IMR-90 (cell line): ENCODE data around the gene RFX1. TPM values are rescaled to one million over a fixed set of nuclear protein-coding genes. Genes with fewer than 3 reads are reported as not detected.

Source experiments
- ATAC-seq: fragments of 200-7000 bp; cut with Tn5 transposase; 2 replicates; pipeline ENCODE4 v1.9.1; 2020; ENCODE audit warnings: low read depth, mild to moderate bottlenecking, moderate library complexity
- BruUV-seq: library from RNA; stranded (reverse); fragments of 400-500 nt; replicated peaks from 2 replicates; lab custom pipeline; 2021; lab: Mats Ljungman, UMichigan
- CTCF ChIA-PET: fragments of 300-600 bp; formaldehyde crosslinking; extraction: SDS; loops from one replicate; lab custom pipeline; 2021; ENCODE audit warnings: antibody characterized with exemption; lab: Yijun Ruan, JAX
- POLR2A ChIA-PET: fragments of 300-600 bp; sonication (Branson Sonifier 250); formaldehyde crosslinking; loops from one replicate; lab custom pipeline; 2022; ENCODE audit warnings: antibody characterized with exemption; ENCODE audit not compliant: unreplicated experiment; lab: Charles Lee
- DNase-seq: peaks from one replicate; pipeline ENCODE4 v3.0.0; 2013
- H2AFZ ChIP-seq: replicated peaks from 2 replicates; pipeline ENCODE3; 2013; ENCODE audit warnings: low read length, mild to moderate bottlenecking; ENCODE audit not compliant: poor library complexity
- H2AK5ac ChIP-seq: 2 replicates; pipeline ENCODE4 v1.6.1; 2013; ENCODE audit warnings: low read depth, low read length, inconsistent platforms
- H2AK9ac ChIP-seq: replicated peaks from 2 replicates; pipeline ENCODE3; 2013; ENCODE audit warnings: mild to moderate bottlenecking, low read depth, low read length, moderate library complexity; ENCODE audit not compliant: poor library complexity
- H2BK120ac ChIP-seq: 2 replicates; pipeline ENCODE4 v1.6.1; 2013; ENCODE audit warnings: low read depth, low read length, inconsistent platforms
- H2BK15ac ChIP-seq: 3 replicates; pipeline ENCODE4 v1.6.1; 2013; ENCODE audit warnings: low read depth, low read length, inconsistent platforms
- H2BK20ac ChIP-seq: 2 replicates; pipeline ENCODE4 v1.6.1; 2013; ENCODE audit warnings: low read depth, mild to moderate bottlenecking, inconsistent platforms, low read length, moderate library complexity
- H2BK5ac ChIP-seq: 2 replicates; pipeline ENCODE4 v1.6.1; 2013; ENCODE audit warnings: mild to moderate bottlenecking, low read depth, low read length, inconsistent platforms; ENCODE audit not compliant: poor library complexity, severe bottlenecking
- H3K14ac ChIP-seq: replicated peaks from 2 replicates; pipeline ENCODE4 v1.6.1; 2013; ENCODE audit warnings: low read depth, low read length, inconsistent platforms
- H3K18ac ChIP-seq: 2 replicates; pipeline ENCODE4 v1.6.1; 2013; ENCODE audit warnings: low read depth, low read length, control low read depth
- H3K23ac ChIP-seq: 2 replicates; pipeline ENCODE4 v1.6.1; 2013; ENCODE audit warnings: low read depth, low read length, inconsistent platforms
- H3K27ac ChIP-seq: 2 replicates; pipeline ENCODE4 v1.5.1; 2013; ENCODE audit warnings: mild to moderate bottlenecking, control low read depth, low read length; ENCODE audit not compliant: insufficient read depth
- H3K27me3 ChIP-seq: 2 replicates; pipeline ENCODE4 v1.6.1; 2013; ENCODE audit warnings: low read length; ENCODE audit not compliant: control insufficient read depth, insufficient read depth
- H3K36me3 ChIP-seq: 2 replicates; pipeline ENCODE4 v1.6.1; 2013; ENCODE audit warnings: low read length, mixed read lengths; ENCODE audit not compliant: control insufficient read depth, insufficient read depth
- H3K4ac ChIP-seq: 2 replicates; pipeline ENCODE4 v1.6.1; 2013; ENCODE audit warnings: low read depth, low read length, inconsistent platforms
- H3K4me1 ChIP-seq: 2 replicates; pipeline ENCODE4 v1.6.1; 2013; ENCODE audit warnings: low read length, mixed read lengths; ENCODE audit not compliant: control insufficient read depth, insufficient read depth
- H3K4me2 ChIP-seq: 2 replicates; pipeline ENCODE4 v1.6.1; 2013; ENCODE audit warnings: low read depth, mild to moderate bottlenecking, control low read depth, low read length, moderate library complexity
- H3K4me3 ChIP-seq: 2 replicates; pipeline ENCODE4 v1.5.1; 2013; ENCODE audit warnings: low read depth, mild to moderate bottlenecking, control low read depth, low read length, moderate library complexity; ENCODE audit not compliant: insufficient read depth
- H3K56ac ChIP-seq: 2 replicates; pipeline ENCODE4 v1.6.1; 2013; ENCODE audit warnings: low read length, inconsistent platforms; ENCODE audit not compliant: insufficient read depth; ENCODE audit errors: extremely low read depth
- H3K79me1 ChIP-seq, 2 experiments: 2 replicates each; pipeline ENCODE4 v1.6.1; 2013; ENCODE audit warnings: low read length in 2 of 2, inconsistent platforms in 1 of 2, low read depth in 1 of 2
- H3K9ac ChIP-seq: 2 replicates; pipeline ENCODE4 v1.6.1; 2013; ENCODE audit warnings: low read depth, low read length, control low read depth
- H3K9me1 ChIP-seq: 2 replicates; pipeline ENCODE4 v1.6.1; 2013; ENCODE audit warnings: low read length, inconsistent platforms; ENCODE audit not compliant: insufficient read depth
- H3K9me3 ChIP-seq: 2 replicates; pipeline ENCODE4 v1.6.1; 2013; ENCODE audit warnings: low read length; ENCODE audit not compliant: control insufficient read depth, insufficient read depth
- H4K20me1 ChIP-seq: 2 replicates; pipeline ENCODE4 v1.6.1; 2013; ENCODE audit warnings: low read length, inconsistent platforms; ENCODE audit not compliant: insufficient read depth
- H4K5ac ChIP-seq: 2 replicates; pipeline ENCODE4 v1.6.1; 2013; ENCODE audit warnings: mild to moderate bottlenecking, low read depth, low read length, control low read depth
- H4K8ac ChIP-seq, 2 experiments: 2 replicates each; pipeline ENCODE4 v1.6.1; 2013; ENCODE audit warnings: low read depth in 2 of 2, low read length in 2 of 2, control low read depth in 1 of 2, inconsistent platforms in 1 of 2
- H4K91ac ChIP-seq: 2 replicates; pipeline ENCODE4 v1.6.1; 2013; ENCODE audit warnings: low read depth, low read length, inconsistent platforms; ENCODE audit not compliant: insufficient read depth
- CEBPB ChIP-seq: IDR thresholded peaks from 2 replicates; pipeline ENCODE4 v1.6.1; 2012; ENCODE audit warnings: low read depth, low read length, improper control_type of control experiment
- CHD1 ChIP-seq: IDR thresholded peaks from 2 replicates; pipeline ENCODE4 v1.6.1; 2012; ENCODE audit warnings: low read depth, low read length, improper control_type of control experiment
- CTCF ChIP-seq: conservative IDR thresholded peaks from 2 replicates; pipeline ENCODE4 v1.5.1; 2012; ENCODE audit warnings: mild to moderate bottlenecking, low read depth, low read length, improper control_type of control experiment
- FOS ChIP-seq: fragments of 150-350 bp; IDR thresholded peaks from 2 replicates; pipeline ENCODE4 v1.6.1; 2016; ENCODE audit warnings: low read depth, low read length
- MAFK ChIP-seq: IDR thresholded peaks from 2 replicates; pipeline ENCODE4 v1.6.1; 2012; ENCODE audit warnings: low read depth, low read length, improper control_type of control experiment
- NFE2L2 ChIP-seq: fragments of 150-350 bp; IDR thresholded peaks from 2 replicates; pipeline ENCODE4 v1.6.1; 2016; ENCODE audit warnings: low read depth, mild to moderate bottlenecking, low read length
- RAD21 ChIP-seq: IDR thresholded peaks from 2 replicates; pipeline ENCODE4 v1.6.1; 2012; ENCODE audit warnings: low read length, improper control_type of control experiment
- RCOR1 ChIP-seq: IDR thresholded peaks from 2 replicates; pipeline ENCODE4 v1.6.1; 2012; ENCODE audit warnings: mild to moderate bottlenecking, low read length, improper control_type of control experiment; ENCODE audit not compliant: insufficient replicate concordance
- RFX5 ChIP-seq: IDR thresholded peaks from 2 replicates; pipeline ENCODE4 v1.8.0; 2012; ENCODE audit warnings: low read depth, mild to moderate bottlenecking, low read length, moderate library complexity
- USF2 ChIP-seq: fragments of 150-350 bp; IDR thresholded peaks from 2 replicates; pipeline ENCODE4 v1.6.1; 2017; ENCODE audit warnings: mild to moderate bottlenecking, antibody characterized with exemption, low read length, low read depth
- WGBS, 2 experiments: methylation state at CpG; one replicate each; pipeline versions ENCODE4 v1.1.5 to v1.1.7; 2013; ENCODE audit warnings: missing lambda C conversion rate in 2 of 2; ENCODE audit not compliant: insufficient read length in 1 of 2; ENCODE audit errors: extremely low coverage in 2 of 2; 5-methylcytosine and 5-hydroxymethylcytosine counted together
- dilution Hi-C: fragments of 300-500 bp; cut with HindIII; formaldehyde crosslinking; loops from one replicate; pipeline ENCODE4 v1.14.3; 2018; ENCODE audit warnings: low sequenced_read_pairs; ENCODE audit not compliant: unreplicated experiment
- in situ Hi-C: fragments of 300-500 bp; cut with MboI; formaldehyde crosslinking; loops from 3 replicates; pipeline ENCODE4 v1.14.3; 2019; ENCODE audit warnings: low sequenced_read_pairs, inconsistent platforms, mixed read lengths
- intact Hi-C: fragments of 100-400 bp; cut with micrococcal nuclease; formaldehyde crosslinking; loops from 2 replicates; pipeline ENCODE4 v1.10.0; 2022
- polyA plus RNA-seq, 3 experiments: library from polyadenylated mRNA; depleted of rRNA; stranded (reverse); fragments of >200 nt; gene quantifications; 2 replicates each; pipeline ENCODE4 v1.2.3, GENCODE V29; 2012; ENCODE audit warnings: low replicate concordance in 1 of 3
- total RNA-seq: library from RNA; depleted of rRNA; stranded (reverse); fragments of >200 nt; gene quantifications from 2 replicates; pipeline ENCODE4 v1.2.3, GENCODE V29; 2012

RFX1 gene
- total and polyA plus RNA-seq, 2 of the 4 experiments (the other 2 are of a cell fraction) = 0.36 to 3.1 TPM

GRCh38 chr19:13929956-13930355 is 76.2 kb downstream of the RFX1 start:
- no peak for ATAC-seq
- Histone ChIP-seq H2BK5ac (no peak overlapping the region), H2BK20ac (no peak overlapping the region), H2BK120ac (no peak overlapping the region), H3K79me1 (no peaks in the 10 kb centered on the region), H3K27ac (no peak overlapping the region), H3K27me3 (no peaks in the 10 kb centered on the region), H3K18ac (no peak overlapping the region), H3K4ac (no peak overlapping the region), H3K4me1 (no peaks in the 10 kb centered on the region), H3K36me3 (peaks cover 41% of the 10 kb centered on the region), H3K56ac (no peak overlapping the region), H4K8ac (no peak overlapping the region), H4K20me1 (no peaks in the 10 kb centered on the region), H4K5ac (no peak overlapping the region), H3K9me3 (no peaks in the 10 kb centered on the region), H4K91ac (no peak overlapping the region), H3K4me3 (no peak overlapping the region), H3K23ac (no peak overlapping the region), H2AK5ac (no peak overlapping the region), H3K4me2 (no peak overlapping the region), H2AFZ (no peak overlapping the region), H2AK9ac (no peak overlapping the region), H2BK15ac (no peak overlapping the region), H3K9me1 (peaks cover 5% of the 10 kb centered on the region), H3K14ac (no peak overlapping the region), H3K9ac (no peak overlapping the region)
- WGBS, 2 experiments = no CpG with 5 or more reads among the region's 17 CpGs
- in situ Hi-C loops (no loop called here), dilution Hi-C loops (no loop called here), intact Hi-C loops (no loop called here)
- no peak for TF ChIP-seq USF2
- TF ChIP-seq RAD21 = no peak
- TF ChIP-seq RFX5 = no peak
- TF ChIP-seq RCOR1 = no peak
- TF ChIP-seq MAFK = no peak
- no peak for TF ChIP-seq FOS
- TF ChIP-seq CHD1 = no peak
- TF ChIP-seq CEBPB = no peak
- no peak for TF ChIP-seq NFE2L2
- TF ChIP-seq CTCF = no peak
- BruUV-seq = no TSS peak
- POLR2A ChIA-PET = no interaction called here
- CTCF ChIA-PET = no interaction called here
- no peak for DNase-seq
